Neuronal stem cell (in vitro differentiated cells): Measurements from ENCODE around the gene TBK1.

Experiments
- DNase-seq: peaks from one replicate; pipeline ENCODE4 v3.0.0-alpha.2; 2013; ENCODE audit warnings: low spot score
- H2AFZ ChIP-seq: one replicate; pipeline ENCODE4 v1.6.1; 2013; ENCODE audit warnings: mild to moderate bottlenecking, low read length, inconsistent platforms
- H2AK5ac ChIP-seq: 2 replicates; pipeline ENCODE4 v1.6.1; 2013; ENCODE audit warnings: low read depth, mild to moderate bottlenecking, inconsistent platforms, low read length, moderate library complexity, mixed read lengths
- H2BK120ac ChIP-seq: 2 replicates; pipeline ENCODE4 v1.6.1; 2013; ENCODE audit warnings: low read depth, mild to moderate bottlenecking, inconsistent platforms, low read length, moderate library complexity, mixed read lengths
- H2BK12ac ChIP-seq: one replicate; pipeline ENCODE4 v1.6.1; 2013; ENCODE audit warnings: low read length, inconsistent platforms
- H2BK15ac ChIP-seq: 2 replicates; pipeline ENCODE4 v1.6.1; 2013; ENCODE audit warnings: mild to moderate bottlenecking, low read length, inconsistent platforms, mixed read lengths
- H2BK5ac ChIP-seq: one replicate; pipeline ENCODE4 v1.6.1; 2013; ENCODE audit warnings: inconsistent platforms, mild to moderate bottlenecking, low read length, moderate library complexity
- H3K14ac ChIP-seq: one replicate; pipeline ENCODE4 v1.6.1; 2013; ENCODE audit warnings: low read length, inconsistent platforms
- H3K18ac ChIP-seq: 2 replicates; pipeline ENCODE4 v1.6.1; 2013; ENCODE audit warnings: low read length, inconsistent platforms
- H3K23ac ChIP-seq: 2 replicates; pipeline ENCODE4 v1.6.1; 2013; ENCODE audit warnings: low read depth, mild to moderate bottlenecking, mixed read lengths, low read length, inconsistent platforms; ENCODE audit not compliant: poor library complexity
- H3K27ac ChIP-seq: replicated peaks from 3 replicates; pipeline ENCODE4 v1.5.1; 2013; ENCODE audit warnings: low read length, inconsistent platforms
- H3K27me3 ChIP-seq, 3 experiments: 2 replicates each; pipeline ENCODE4 v1.6.1; 2013; ENCODE audit warnings: low read length in 3 of 3, mild to moderate bottlenecking in 2 of 3, inconsistent platforms in 1 of 3, low read depth in 1 of 3, mixed read lengths in 1 of 3, moderate library complexity in 1 of 3; ENCODE audit not compliant: control insufficient read depth in 3 of 3, insufficient read depth in 3 of 3
- H3K36me3 ChIP-seq, 2 donors: replicated peaks in 1 of 2; 2 replicates each; pipeline ENCODE4 v1.6.1; 2013; ENCODE audit warnings: low read length in 2 of 2; ENCODE audit not compliant: control insufficient read depth in 2 of 2, insufficient read depth in 2 of 2
- H3K4ac ChIP-seq: 2 replicates; pipeline ENCODE4 v1.6.1; 2013; ENCODE audit warnings: inconsistent platforms, mild to moderate bottlenecking, low read length, moderate library complexity
- H3K4me1 ChIP-seq, 2 donors: 1 replicate in 1 of 2; 2 replicates in 1 of 2; pipeline ENCODE4 v1.6.1; 2013; ENCODE audit warnings: low read length in 2 of 2, low read depth in 1 of 2; ENCODE audit not compliant: control insufficient read depth in 2 of 2, insufficient read depth in 1 of 2
- H3K4me2 ChIP-seq: one replicate; pipeline ENCODE4 v1.6.1; 2013; ENCODE audit warnings: mild to moderate bottlenecking, low read length, inconsistent platforms; ENCODE audit not compliant: insufficient read depth, poor library complexity, severe bottlenecking
- H3K4me3 ChIP-seq, 2 donors: 2 replicates each; pipeline ENCODE4 v1.5.1; 2013; ENCODE audit warnings: low read length in 2 of 2, mild to moderate bottlenecking in 2 of 2, inconsistent platforms in 1 of 2, moderate library complexity in 1 of 2
- H3K79me1 ChIP-seq: one replicate; pipeline ENCODE4 v1.6.1; 2013; ENCODE audit warnings: low read depth, mild to moderate bottlenecking, inconsistent platforms, low read length, moderate library complexity
- H3K9ac ChIP-seq: one replicate; pipeline ENCODE4 v1.6.1; 2013; ENCODE audit warnings: mild to moderate bottlenecking, low read depth, low read length, inconsistent platforms; ENCODE audit not compliant: poor library complexity
- H3K9me3 ChIP-seq, 2 donors: replicated peaks in 1 of 2; 2 replicates each; pipeline versions ENCODE3 to v1.6.1; 2013; ENCODE audit warnings: low read length in 2 of 2, mild to moderate bottlenecking in 2 of 2, inconsistent platforms in 1 of 2, low read depth in 1 of 2, mixed read lengths in 1 of 2, moderate library complexity in 1 of 2; ENCODE audit not compliant: control insufficient read depth in 2 of 2, insufficient read depth in 1 of 2
- H4K8ac ChIP-seq: one replicate; pipeline ENCODE4 v1.6.1; 2013; ENCODE audit warnings: low read depth, mild to moderate bottlenecking, inconsistent platforms, low read length, moderate library complexity
- H4K91ac ChIP-seq: one replicate; pipeline ENCODE4 v1.6.1; 2013; ENCODE audit warnings: low read length, low read depth, mild to moderate bottlenecking, inconsistent platforms; ENCODE audit not compliant: poor library complexity
- WGBS, 2 donors: extraction: QIAGEN DNeasy Blood & Tissue Kit; methylation state at CpG; one replicate each; pipeline ENCODE4 v1.1.7; 2013; ENCODE audit warnings: missing lambda C conversion rate in 2 of 2, mixed read lengths in 1 of 2; ENCODE audit not compliant: insufficient read length in 2 of 2, insufficient replicate concordance in 1 of 2; ENCODE audit errors: extremely low coverage in 2 of 2; 5-methylcytosine and 5-hydroxymethylcytosine counted together

Gene TBK1

GRCh38 chr12:64404470-64405256, 47.3 kb upstream of the TBK1 start:
- H3K4me2 ChIP-seq, result peak overlapping the region; percentile 62
- H3K9ac ChIP-seq, result peak overlapping the region; percentile 100
- no CpG with 5 or more reads among the region's 78 CpGs for WGBS, 2 donors
- H3K4me3 ChIP-seq, result peak overlapping the region; percentile 72 to 90
- H3K27me3 ChIP-seq, result no peaks in the 10 kb centered on the region
- H3K36me3 ChIP-seq, result peaks cover 0 to 19% of the 10 kb centered on the region in 2 donors
- H2AK5ac ChIP-seq, result peak overlapping the region; percentile 89
- peaks cover 15% of the 10 kb centered on the region for H3K79me1 ChIP-seq
- peaks cover 3 to 5% of the 10 kb centered on the region in 2 donors for H3K4me1 ChIP-seq
- no peak overlapping the region for H2BK12ac ChIP-seq
- peak overlapping the region; percentile 31 for H2BK15ac ChIP-seq
- peak overlapping the region; percentile 84 for H2BK120ac ChIP-seq
- peak overlapping the region; percentile 99 for H3K18ac ChIP-seq
- H2AFZ ChIP-seq, result peak overlapping the region; percentile 97
- H3K14ac ChIP-seq, result peak overlapping the region; percentile 100
- H3K27ac ChIP-seq, result peak overlapping the region; percentile 99
- DNase-seq, result no peak
- peak overlapping the region; percentile 97 for H2BK5ac ChIP-seq
- H4K8ac ChIP-seq, result peak overlapping the region; percentile 23
- peak overlapping the region; percentile 99 for H3K23ac ChIP-seq
- H3K9me3 ChIP-seq, result no peaks in the 10 kb centered on the region
- H4K91ac ChIP-seq, result no peak overlapping the region
- peak overlapping the region; percentile 90 for H3K4ac ChIP-seq

DNA sequence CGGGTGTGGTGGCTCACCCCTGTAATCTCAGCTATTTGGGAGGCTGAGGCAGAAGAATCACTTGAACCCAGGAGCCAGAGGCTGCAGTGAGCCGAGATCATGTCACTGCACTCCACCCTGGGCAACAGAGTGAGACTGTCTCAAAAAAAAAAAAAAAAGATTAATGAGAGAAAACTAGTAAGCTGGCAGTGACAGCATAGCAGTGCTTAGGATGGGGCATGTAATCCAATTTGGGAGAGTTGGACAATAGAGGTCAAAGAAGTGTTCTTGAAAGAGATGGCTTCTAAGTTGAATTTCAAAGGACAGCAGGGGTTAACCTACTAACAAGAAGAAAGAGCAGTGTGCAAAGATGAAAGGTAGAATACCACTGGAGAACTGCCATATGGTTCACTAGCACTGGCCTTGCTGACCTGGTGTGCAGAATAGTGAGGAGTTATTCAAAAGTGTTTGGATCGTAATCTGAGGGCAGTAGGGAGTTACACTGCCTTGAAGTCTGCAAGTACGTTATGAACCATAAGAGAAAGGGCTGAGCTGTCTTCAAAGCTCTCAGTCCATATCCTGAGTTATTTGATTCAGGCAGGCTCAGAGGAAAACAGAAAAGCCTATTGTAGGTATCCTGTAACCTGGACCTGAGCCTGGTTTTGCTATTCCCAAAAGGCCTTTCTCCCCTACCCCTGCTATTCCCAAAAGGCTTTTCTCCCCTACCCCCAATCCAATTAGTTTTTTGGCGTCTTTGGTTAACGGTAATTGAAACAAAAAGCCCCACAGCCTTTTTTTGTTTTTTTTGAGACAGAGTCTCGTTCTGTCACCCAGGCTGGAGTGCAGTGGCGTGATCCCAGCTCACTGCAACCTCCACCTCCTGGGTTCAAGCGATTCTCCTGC, 44.3 kb upstream of the TBK1 start:
- no peaks in the 10 kb centered on the region for H3K27me3 ChIP-seq
- no peak overlapping the region for H3K14ac ChIP-seq
- H3K36me3 ChIP-seq, result peaks cover 4 to 48% of the 10 kb centered on the region in 2 donors
- no peak overlapping the region for H3K9ac ChIP-seq
- H3K18ac ChIP-seq, result no peak overlapping the region
- H3K4ac ChIP-seq, result no peak overlapping the region
- H3K27ac ChIP-seq, result no peak overlapping the region
- no peak for DNase-seq
- H2BK5ac ChIP-seq, result no peak overlapping the region
- H2BK120ac ChIP-seq, result no peak overlapping the region
- H3K9me3 ChIP-seq, result no peaks in the 10 kb centered on the region
- peaks cover 0 to 3% of the 10 kb centered on the region in 2 donors for H3K4me1 ChIP-seq
- no peak overlapping the region for H3K4me3 ChIP-seq
- H3K4me2 ChIP-seq, result no peak overlapping the region
- no peak overlapping the region for H3K23ac ChIP-seq
- no peak overlapping the region for H2AFZ ChIP-seq
- no peak overlapping the region for H2BK12ac ChIP-seq
- H2BK15ac ChIP-seq, result no peak overlapping the region
- peaks cover 15% of the 10 kb centered on the region for H3K79me1 ChIP-seq
- no CpG with 5 or more reads among the region's 9 CpGs for WGBS, 2 donors
- H2AK5ac ChIP-seq, result no peak overlapping the region
- H4K8ac ChIP-seq, result no peak overlapping the region
- no peak overlapping the region for H4K91ac ChIP-seq

- no peak overlapping the region for H2AFZ ChIP-seq
- no CpG with 5 or more reads among the region's 2 CpGs for WGBS, 2 donors
- DNase-seq, result no peak
- H3K9me3 ChIP-seq, result no peaks in the 10 kb centered on the region
- no peak overlapping the region for H3K4me2 ChIP-seq
- no peak overlapping the region for H2BK120ac ChIP-seq
- no peak overlapping the region for H3K14ac ChIP-seq
- H3K36me3 ChIP-seq, result peaks cover 16 to 86% of the 10 kb centered on the region in 2 donors
- no peak overlapping the region for H3K4me3 ChIP-seq
- H2AK5ac ChIP-seq, result no peak overlapping the region
- H2BK15ac ChIP-seq, result no peak overlapping the region
- peaks cover 2% of the 10 kb centered on the region for H3K79me1 ChIP-seq
- no peak overlapping the region for H2BK12ac ChIP-seq
- H3K18ac ChIP-seq, result no peak overlapping the region
- no peak overlapping the region for H3K4ac ChIP-seq
- H4K91ac ChIP-seq, result no peak overlapping the region
- no peak overlapping the region for H3K9ac ChIP-seq
- H3K23ac ChIP-seq, result no peak overlapping the region
- H2BK5ac ChIP-seq, result no peak overlapping the region
- peaks cover 0 to 3% of the 10 kb centered on the region in 2 donors for H3K4me1 ChIP-seq
- H3K27ac ChIP-seq, result no peak overlapping the region
- H4K8ac ChIP-seq, result no peak overlapping the region
- H3K27me3 ChIP-seq, result no peaks in the 10 kb centered on the region
Measured at GRCh38 chr12:64411427-64411826, 40.5 kb upstream of the TBK1 start.

- Histone ChIP-seq H3K79me1 (peaks cover 2% of the 10 kb centered on the region), H3K9ac (no peak overlapping the region), H3K23ac (no peak overlapping the region), H3K4me2 (no peak overlapping the region), H2BK15ac (no peak overlapping the region), H3K4me1 (peaks cover 0 to 3% of the 10 kb centered on the region in 2 donors), H3K36me3 (peaks cover 23 to 94% of the 10 kb centered on the region in 2 donors), H3K27ac (no peak overlapping the region), H3K27me3 (no peaks in the 10 kb centered on the region), H3K18ac (no peak overlapping the region), H2BK120ac (no peak overlapping the region), H2AFZ (no peak overlapping the region), H3K4ac (no peak overlapping the region), H2BK5ac (no peak overlapping the region), H2BK12ac (no peak overlapping the region), H4K91ac (no peak overlapping the region), H3K14ac (no peak overlapping the region), H3K4me3 (no peak overlapping the region), H4K8ac (no peak overlapping the region), H3K9me3 (no peaks in the 10 kb centered on the region), H2AK5ac (no peak overlapping the region)
- WGBS, 2 donors, result no CpG with 5 or more reads among the region's 2 CpGs
- no peak for DNase-seq
Measured at GRCh38 chr12:64412459-64412858, 39.5 kb upstream of the TBK1 start.
